OCI-LY7 (cell line): ENCODE results near the gene PIK3R4. TPM values are rescaled to one million over a fixed set of nuclear protein-coding genes. Genes with fewer than 3 reads are reported as not detected.

Experiments
- BruUV-seq: library from RNA; stranded (reverse); fragments of 400-500 nt; replicated peaks from 2 replicates; lab custom pipeline; 2021; lab: Mats Ljungman, UMichigan
- CTCF ChIA-PET: fragments of 300-600 bp; sonication (Branson Sonifier 250); formaldehyde crosslinking; loops from one replicate; lab custom pipeline; 2022; ENCODE audit warnings: antibody characterized with exemption; ENCODE audit not compliant: unreplicated experiment; lab: Charles Lee
- POLR2A ChIA-PET: fragments of 300-600 bp; sonication (Branson Sonifier 250); formaldehyde crosslinking; loops from one replicate; lab custom pipeline; 2022; ENCODE audit warnings: antibody characterized with exemption; lab: Charles Lee
- DNase-seq: peaks from one replicate; pipeline ENCODE4 v3.0.0-alpha.2; 2015; ENCODE audit warnings: low spot score
- H2AFZ ChIP-seq: fragments of 200-600 bp; sonication (generic), shearing (Covaris generic); 2 replicates; pipeline ENCODE4 v1.6.1; 2014; ENCODE audit warnings: mild to moderate bottlenecking, antibody characterized with exemption, low read length, moderate library complexity
- H3K27ac ChIP-seq: fragments of 200-600 bp; sonication (generic); 2 replicates; pipeline ENCODE4 v1.5.1; 2014; ENCODE audit warnings: mixed run types, low read depth, mild to moderate bottlenecking, moderate library complexity, low read length, inconsistent platforms; ENCODE audit not compliant: poor library complexity, severe bottlenecking
- H3K36me3 ChIP-seq: fragments of 200-600 bp; sonication (generic); 2 replicates; pipeline ENCODE4 v1.6.1; 2014; ENCODE audit warnings: mild to moderate bottlenecking, antibody characterized with exemption, low read length, moderate library complexity, mixed read lengths; ENCODE audit not compliant: insufficient read depth
- H3K4me1 ChIP-seq: fragments of 200-600 bp; sonication (generic); 2 replicates; pipeline ENCODE4 v1.5.1; 2014; ENCODE audit warnings: mild to moderate bottlenecking, low read length; ENCODE audit not compliant: insufficient read depth, poor library complexity, severe bottlenecking
- H3K4me2 ChIP-seq: fragments of 200-600 bp; sonication (generic); 2 replicates; pipeline ENCODE4 v1.6.1; 2014; ENCODE audit warnings: mild to moderate bottlenecking, low read length
- H3K4me3 ChIP-seq: fragments of 200-600 bp; sonication (generic); 2 replicates; pipeline ENCODE4 v1.5.1; 2014; ENCODE audit warnings: mild to moderate bottlenecking, low read depth, low read length; ENCODE audit not compliant: poor library complexity, severe bottlenecking
- H3K79me2 ChIP-seq: fragments of 200-600 bp; sonication (generic); 2 replicates; pipeline ENCODE4 v1.6.1; 2016; ENCODE audit warnings: low read depth, mild to moderate bottlenecking, low read length, moderate library complexity, mixed read lengths; ENCODE audit not compliant: insufficient read depth
- H3K9me2 ChIP-seq: fragments of 200-600 bp; sonication (generic); 2 replicates; pipeline ENCODE4 v1.6.1; 2016; ENCODE audit warnings: mild to moderate bottlenecking, low read length, mixed read lengths; ENCODE audit not compliant: insufficient read depth
- H3K9me3 ChIP-seq: fragments of 200-600 bp; sonication (generic); 2 replicates; pipeline ENCODE4 v1.6.1; 2014; ENCODE audit warnings: mild to moderate bottlenecking, mixed run types, low read length, mixed read lengths
- H4K20me1 ChIP-seq: fragments of 200-600 bp; sonication (generic); 2 replicates; pipeline ENCODE4 v1.6.1; 2014; ENCODE audit warnings: mild to moderate bottlenecking, antibody characterized with exemption, low read length, moderate library complexity, mixed read lengths; ENCODE audit not compliant: insufficient read depth
- CTCF ChIP-seq: fragments of 200-600 bp; sonication (generic); conservative IDR thresholded peaks from 2 replicates; pipeline ENCODE4 v1.5.1; 2014; ENCODE audit warnings: mild to moderate bottlenecking, antibody characterized with exemption, low read length, moderate library complexity, mixed read lengths
- EZH2phosphoT487 ChIP-seq: fragments of 200-600 bp; sonication (generic); IDR thresholded peaks from 2 replicates; pipeline ENCODE4 v1.6.1; 2018; ENCODE audit warnings: low read depth, borderline replicate concordance, mild to moderate bottlenecking, mixed run types, antibody characterized with exemption, low read length, moderate library complexity, mixed read lengths
- intact Hi-C: fragments of 100-400 bp; cut with micrococcal nuclease; formaldehyde crosslinking; loops from one replicate; pipeline ENCODE4 v1.10.0; 2022; ENCODE audit not compliant: unreplicated experiment
- total RNA-seq, 2 experiments: library from RNA; depleted of rRNA in 1 of 2; stranded (reverse); fragments of >200 nt in 1 of 2; shearing (Covaris generic) in 1 of 2; gene quantifications; 2 replicates each; pipeline ENCODE4 v1.2.3, GENCODE V29; 2014 to 2022

Gene PIK3R4
- total RNA-seq, 2 experiments from 2014 or later: 28.7 to 30.3 TPM

GRCh38 chr3:130733236-130733875, 13.3 kb downstream of the PIK3R4 start:
- Histone ChIP-seq H3K79me2 (peaks cover 30% of the 10 kb centered on the region; the same call in 1 of the 2 replicates), H4K20me1 (no peaks in the 10 kb centered on the region), H3K9me3 (peaks cover 4% of the 10 kb centered on the region; the same call in 1 of the 2 replicates), H3K9me2 (no peaks in the 10 kb centered on the region), H3K4me1 (no peaks in the 10 kb centered on the region), H3K36me3 (peaks cover 76% of the 10 kb centered on the region), H2AFZ (no peak overlapping the region), H3K27ac (no peak overlapping the region), H3K4me3 (no peak overlapping the region), H3K4me2 (no peak overlapping the region)
- ChIA-PET POLR2A (interaction anchor here (0.7 kb wide), 1 partner anchor 1757 kb away, joined by 3 read pairs; no protein-coding TSS in a partner anchor), CTCF (no interaction called here)
- BruUV-seq: no TSS peak
- DNase-seq: no peak
- intact Hi-C loops: no loop called here
- TF ChIP-seq EZH2phosphoT487 (no peak), CTCF (no peak)

GRCh38 chr3:130732501-130732900, 14.1 kb downstream of the PIK3R4 start:
- Histone ChIP-seq H3K4me3 (no peak overlapping the region), H3K4me1 (no peaks in the 10 kb centered on the region), H3K4me2 (no peak overlapping the region), H3K79me2 (peaks cover 21% of the 10 kb centered on the region; the same call in 1 of the 2 replicates), H3K9me2 (no peaks in the 10 kb centered on the region), H3K9me3 (no peaks in the 10 kb centered on the region; the same call in 1 of the 2 replicates), H3K27ac (no peak overlapping the region), H4K20me1 (no peaks in the 10 kb centered on the region), H3K36me3 (peaks cover 76% of the 10 kb centered on the region), H2AFZ (no peak overlapping the region)
- TF ChIP-seq EZH2phosphoT487 (no peak), CTCF (no peak)
- intact Hi-C loops: no loop called here
- no peak for DNase-seq
- CTCF ChIA-PET: no interaction called here
- POLR2A ChIA-PET: interaction anchor here (0.7 to 1.2 kb wide), 3 partner anchors 11 to 1758 kb away, joined by 3 to 5 read pairs (median 4); no protein-coding TSS in a partner anchor
- no TSS peak for BruUV-seq

- BruUV-seq: no TSS peak
- POLR2A ChIA-PET: interaction anchor here (1.1 to 1.2 kb wide), 2 partner anchors 11 to 14 kb away, joined by 4 to 5 read pairs; no protein-coding TSS in a partner anchor
Measured at GRCh38 chr3:130731817-130732216, 14.8 kb downstream of the PIK3R4 start.

More at GRCh38 chr3:130731817-130732216, 14.8 kb downstream of the PIK3R4 start:
- TF ChIP-seq CTCF (no peak), EZH2phosphoT487 (no peak)
- no peak overlapping the region for H3K4me3 ChIP-seq
- no peak overlapping the region for H2AFZ ChIP-seq
- intact Hi-C loops: no loop called here
- no peaks in the 10 kb centered on the region; the same call in 1 of the 2 replicates for H3K9me3 ChIP-seq
- no peak overlapping the region for H3K4me2 ChIP-seq
- no peaks in the 10 kb centered on the region for H3K9me2 ChIP-seq
- no peaks in the 10 kb centered on the region for H4K20me1 ChIP-seq
- H3K27ac ChIP-seq: no peak overlapping the region
- CTCF ChIA-PET: no interaction called here
- DNase-seq: no peak
- H3K36me3 ChIP-seq: peaks cover 72% of the 10 kb centered on the region
- H3K4me1 ChIP-seq: no peaks in the 10 kb centered on the region
- peaks cover 18% of the 10 kb centered on the region; the same call in 1 of the 2 replicates for H3K79me2 ChIP-seq
